Measurements from ENCODE around the gene PITPNC1.

GRCh38 chr17:67519801-67520251 lies 142.7 kb downstream of the PITPNC1 start:
- TF ChIP-seq POLR2A (IDR thresholded peaks at IDR 0.05): no peak
- TF ChIP-seq, protein P1, sequence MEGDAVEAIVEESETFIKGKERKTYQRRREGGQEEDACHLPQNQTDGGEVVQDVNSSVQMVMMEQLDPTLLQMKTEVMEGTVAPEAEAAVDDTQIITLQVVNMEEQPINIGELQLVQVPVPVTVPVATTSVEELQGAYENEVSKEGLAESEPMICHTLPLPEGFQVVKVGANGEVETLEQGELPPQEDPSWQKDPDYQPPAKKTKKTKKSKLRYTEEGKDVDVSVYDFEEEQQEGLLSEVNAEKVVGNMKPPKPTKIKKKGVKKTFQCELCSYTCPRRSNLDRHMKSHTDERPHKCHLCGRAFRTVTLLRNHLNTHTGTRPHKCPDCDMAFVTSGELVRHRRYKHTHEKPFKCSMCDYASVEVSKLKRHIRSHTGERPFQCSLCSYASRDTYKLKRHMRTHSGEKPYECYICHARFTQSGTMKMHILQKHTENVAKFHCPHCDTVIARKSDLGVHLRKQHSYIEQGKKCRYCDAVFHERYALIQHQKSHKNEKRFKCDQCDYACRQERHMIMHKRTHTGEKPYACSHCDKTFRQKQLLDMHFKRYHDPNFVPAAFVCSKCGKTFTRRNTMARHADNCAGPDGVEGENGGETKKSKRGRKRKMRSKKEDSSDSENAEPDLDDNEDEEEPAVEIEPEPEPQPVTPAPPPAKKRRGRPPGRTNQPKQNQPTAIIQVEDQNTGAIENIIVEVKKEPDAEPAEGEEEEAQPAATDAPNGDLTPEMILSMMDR (IDR thresholded peaks at IDR 0.05): no peak

Data from esophagus squamous epithelium (tissue), 4 donors.